Activated T-cell treated with anti-CD3 and anti-CD28 coated beads for 4 hours (primary cell): ENCODE data around the gene CFAP20DC.

Experiments
- DNase-seq: peaks from one replicate; pipeline ENCODE4 v3.0.0-alpha.2; 2020

CFAP20DC gene

DNA sequence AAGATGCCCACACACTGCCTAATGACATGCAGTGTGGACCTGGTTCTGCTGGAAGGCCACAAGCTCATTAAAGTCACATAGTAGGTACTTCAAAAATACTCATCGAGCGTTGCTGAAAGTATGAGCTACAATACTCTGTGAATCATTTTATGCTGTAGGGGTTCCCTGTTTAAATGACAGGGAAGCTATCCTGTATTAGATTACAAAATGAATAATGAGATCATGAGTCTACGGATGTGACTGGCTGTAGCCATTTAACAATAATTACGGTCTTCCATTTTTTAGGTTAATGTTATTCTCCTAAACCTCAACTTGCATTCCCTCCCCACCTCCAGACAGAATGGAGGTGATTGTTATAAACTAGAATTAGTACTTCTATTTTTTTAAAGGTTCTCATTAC lies 255.1 kb downstream of the CFAP20DC start:
- DNase-seq = no peak

- no peak for DNase-seq
Measured at GRCh38 chr3:58793938-58794337, 255.9 kb downstream of the CFAP20DC start.

GRCh38 chr3:58792921-58793451 lies 256.8 kb downstream of the CFAP20DC start:
- DNase-seq = no peak

GRCh38 chr3:58789385-58789784 lies 260.4 kb downstream of the CFAP20DC start:
- DNase-seq = no peak

DNA sequence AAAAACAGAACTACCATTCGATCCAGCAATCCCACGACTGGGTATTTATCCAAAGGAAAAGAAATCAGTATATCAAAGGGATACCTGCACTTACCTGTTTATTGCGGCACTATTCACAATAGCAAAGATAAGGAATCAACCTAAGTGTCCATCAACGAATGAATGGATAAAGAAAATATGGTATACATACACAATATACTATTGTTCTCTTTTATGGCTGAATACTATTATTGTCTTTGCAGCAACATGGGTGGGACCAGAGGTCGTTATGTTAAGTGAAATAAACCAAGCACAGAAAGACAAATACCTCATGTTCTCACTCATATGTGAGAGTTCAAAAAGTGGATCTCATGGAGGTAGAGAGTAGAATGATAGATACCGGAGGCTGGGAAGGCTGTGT lies 264.9 kb downstream of the CFAP20DC start:
- DNase-seq = no peak

GRCh38 chr3:58784425-58784824 lies 265.4 kb downstream of the CFAP20DC start:
- DNase-seq = no peak

- no peak for DNase-seq
Measured at GRCh38 chr3:58783845-58784244, 266.0 kb downstream of the CFAP20DC start.

DNA sequence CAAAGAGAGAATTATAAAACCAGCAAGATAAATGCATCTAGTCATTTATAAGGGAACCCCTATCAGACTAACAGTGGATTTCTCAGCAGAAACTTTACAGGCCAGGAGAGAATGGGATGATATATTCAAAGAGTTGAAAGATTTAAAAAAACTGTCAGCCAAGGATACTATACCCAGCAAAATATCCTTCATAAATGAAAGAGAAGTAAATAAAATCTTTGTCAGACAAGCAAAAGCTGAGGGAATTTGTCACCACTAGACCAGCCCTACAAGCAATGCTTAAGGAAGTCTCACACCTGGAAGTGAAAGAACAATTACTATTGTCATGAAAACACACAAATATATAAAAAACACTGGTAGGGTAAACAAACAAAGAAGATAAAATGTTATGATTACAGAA lies 269.9 kb downstream of the CFAP20DC start:
- no peak for DNase-seq

GRCh38 chr3:58776231-58776630 lies 273.6 kb downstream of the CFAP20DC start:
- no peak for DNase-seq

- DNase-seq = no peak
Measured at GRCh38 chr3:58772462-58772861, 277.4 kb downstream of the CFAP20DC start.

- DNase-seq = no peak
Measured at GRCh38 chr3:58769065-58769464, 280.8 kb downstream of the CFAP20DC start.

DNA sequence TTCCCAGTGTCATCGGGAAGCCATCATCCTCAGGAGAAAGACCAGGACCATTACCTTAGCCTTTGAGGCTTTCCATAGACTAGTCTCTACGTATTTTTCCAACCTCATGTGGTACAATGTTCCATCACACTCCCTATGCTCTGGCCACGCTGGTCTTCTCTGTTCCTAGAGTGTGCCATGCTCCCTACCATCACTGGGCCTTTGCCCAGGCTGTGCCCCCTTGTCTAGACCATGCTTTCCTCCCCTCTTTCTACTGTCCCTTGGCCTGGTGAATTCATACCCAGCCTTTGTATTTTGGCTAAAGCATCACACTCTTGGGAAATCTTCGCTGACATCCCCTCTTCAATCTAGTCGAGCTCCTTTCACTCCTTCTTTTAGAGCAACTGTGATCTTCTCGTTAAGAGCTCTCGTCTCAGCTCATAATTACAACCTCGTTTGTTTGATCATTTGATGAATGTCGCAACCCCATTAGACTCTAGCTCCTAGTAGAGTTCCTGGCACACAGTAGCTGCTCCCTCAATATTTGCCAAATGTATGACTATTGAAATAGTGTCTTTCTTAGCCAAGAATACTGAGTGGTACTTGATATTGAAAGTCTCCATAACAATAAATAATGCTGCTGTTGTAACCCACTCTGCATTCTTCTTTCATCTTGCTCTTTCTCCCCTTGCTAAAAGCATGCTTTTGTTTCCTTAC lies 283.1 kb downstream of the CFAP20DC start:
- DNase-seq = no peak

DNA sequence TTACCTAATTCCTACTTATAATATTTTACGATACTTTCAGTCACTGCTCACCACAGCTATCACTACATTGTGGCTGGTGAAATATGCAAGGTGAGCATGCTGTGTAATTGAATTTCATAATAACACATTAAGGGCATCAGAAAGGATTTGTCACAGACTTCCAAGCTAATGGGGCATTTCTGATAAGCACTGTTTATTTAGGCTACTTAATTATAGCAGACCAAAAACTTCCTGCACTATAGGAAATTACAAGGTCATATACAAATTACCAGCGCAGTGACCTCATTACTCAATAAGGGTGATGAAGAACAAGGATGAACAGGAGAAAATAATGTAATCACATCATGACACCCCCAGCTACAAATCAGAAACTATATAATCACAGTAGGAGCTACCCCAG lies 294.7 kb downstream of the CFAP20DC start:
- DNase-seq = no peak

DNA sequence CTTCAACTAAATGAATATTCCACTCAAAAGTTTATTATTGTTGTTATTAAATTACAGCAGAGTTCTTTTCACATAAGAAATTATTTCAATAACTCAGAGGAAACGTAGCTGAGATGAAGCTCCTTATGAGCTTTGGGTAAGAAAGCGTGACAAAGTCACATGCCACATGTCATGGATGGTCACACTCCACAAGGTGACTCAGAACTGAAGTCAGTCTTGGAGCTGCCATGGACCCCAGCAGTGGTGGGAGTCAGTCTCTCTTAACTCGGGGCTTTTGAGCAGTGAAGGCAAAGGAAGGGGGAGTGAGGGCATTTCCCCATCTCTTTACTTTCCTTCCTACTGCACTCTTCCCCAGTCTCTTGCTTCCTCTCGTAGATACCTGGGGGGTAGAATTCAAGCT lies 295.8 kb downstream of the CFAP20DC start:
- no peak for DNase-seq

GRCh38 chr3:58751882-58752567 lies 297.8 kb downstream of the CFAP20DC start:
- no peak for DNase-seq

GRCh38 chr3:58751235-58751634 lies 298.6 kb downstream of the CFAP20DC start:
- DNase-seq = no peak

- DNase-seq = no peak
Measured at GRCh38 chr3:58749948-58750347, 299.9 kb downstream of the CFAP20DC start.

DNA sequence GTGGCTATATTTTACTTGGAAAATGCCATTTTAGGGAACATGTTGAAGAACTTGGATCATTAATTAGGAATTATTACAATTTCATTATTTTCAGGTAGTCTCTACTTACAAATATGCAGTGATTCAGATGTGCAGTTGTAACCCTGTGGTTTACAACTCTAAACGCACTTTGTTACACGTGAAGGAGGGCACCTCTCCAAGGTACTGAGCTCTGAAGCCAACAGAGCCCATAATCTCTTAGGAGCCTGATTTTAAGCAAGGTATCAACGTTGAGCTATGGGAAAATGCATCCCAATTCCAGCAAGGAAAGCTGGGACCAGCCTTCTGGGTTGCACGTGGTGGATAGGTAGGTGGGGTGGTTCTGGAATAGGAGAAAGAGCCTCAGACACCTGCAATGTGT lies 301.8 kb downstream of the CFAP20DC start:
- DNase-seq = no peak

DNA sequence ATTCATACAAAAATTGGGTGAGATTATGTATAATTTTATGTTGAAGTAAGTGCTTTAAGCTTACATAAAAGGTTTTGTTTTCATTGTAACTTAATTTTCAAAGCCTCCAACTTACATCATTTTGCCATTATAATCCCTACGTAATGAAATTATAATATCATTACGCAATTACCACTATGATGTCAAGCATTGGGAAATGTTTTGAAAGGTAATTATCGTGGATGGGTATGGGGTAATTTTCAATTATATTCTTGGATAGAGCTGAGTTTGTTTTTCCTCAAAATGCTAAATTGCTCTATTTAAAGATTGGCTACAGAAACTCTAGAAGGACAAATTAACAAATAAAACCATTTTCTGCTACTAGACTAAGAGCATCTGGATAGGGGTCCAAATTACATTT lies 303.1 kb downstream of the CFAP20DC start:
- no peak for DNase-seq

DNA sequence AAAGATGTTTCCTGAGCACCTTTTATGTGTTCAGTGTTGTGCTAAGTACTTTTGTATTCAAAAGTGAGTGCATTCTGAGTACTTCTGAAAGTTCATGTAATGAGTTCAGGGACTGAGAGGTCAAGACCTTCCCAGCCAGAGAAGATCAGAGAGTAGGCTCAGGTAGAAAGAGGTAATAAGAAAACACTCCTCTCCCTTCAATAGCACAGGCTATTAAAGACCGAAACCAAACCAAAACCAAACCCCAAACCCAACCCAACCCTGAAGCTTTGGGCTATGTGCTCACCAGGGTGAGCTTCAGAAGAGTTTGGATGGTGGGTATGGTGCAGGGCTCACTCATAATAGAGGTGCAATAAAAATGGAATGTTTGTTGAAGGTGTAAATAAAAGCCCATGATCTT lies 306.5 kb downstream of the CFAP20DC start:
- no peak for DNase-seq

DNA sequence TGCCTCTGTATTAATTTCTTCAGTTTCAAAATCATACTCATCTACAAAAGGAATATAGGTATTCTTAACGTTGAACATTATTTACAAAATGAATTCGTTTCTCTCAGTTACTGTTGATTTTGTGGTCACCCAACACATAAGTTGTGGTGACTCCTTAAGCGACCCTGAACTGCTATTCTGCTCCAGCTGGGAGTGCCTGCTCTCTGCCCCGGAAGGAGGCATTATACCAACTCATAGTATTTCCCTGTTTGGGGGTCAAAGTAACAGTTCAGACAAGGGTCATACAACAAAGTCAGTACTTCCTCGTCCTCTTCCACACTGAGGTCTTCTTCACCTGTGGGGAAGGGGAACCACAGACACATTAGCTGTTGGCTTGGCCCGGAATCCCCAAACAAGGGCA lies 307.6 kb downstream of the CFAP20DC start:
- no peak for DNase-seq

- DNase-seq = no peak
Measured at GRCh38 chr3:58737644-58738043, 312.2 kb downstream of the CFAP20DC start.

DNA sequence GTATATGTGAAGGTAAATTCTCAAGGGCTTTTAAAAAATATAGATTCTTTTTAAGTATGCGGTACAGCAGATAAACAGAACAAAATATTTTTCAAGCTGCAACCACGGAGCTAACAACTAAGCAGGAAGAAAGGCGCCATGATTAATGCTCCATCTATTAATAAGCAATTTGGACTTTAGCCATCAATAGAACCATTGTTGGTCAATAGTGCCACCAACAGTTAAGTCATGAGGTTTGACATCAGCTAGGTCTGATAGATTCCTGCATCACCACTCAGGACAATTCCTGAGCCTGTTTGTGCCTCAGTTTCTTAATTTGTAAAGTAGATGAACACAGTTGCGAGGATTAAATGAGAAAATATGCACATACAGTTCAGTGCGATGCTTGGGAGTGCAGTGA lies 318.2 kb downstream of the CFAP20DC start:
- DNase-seq = no peak

DNA sequence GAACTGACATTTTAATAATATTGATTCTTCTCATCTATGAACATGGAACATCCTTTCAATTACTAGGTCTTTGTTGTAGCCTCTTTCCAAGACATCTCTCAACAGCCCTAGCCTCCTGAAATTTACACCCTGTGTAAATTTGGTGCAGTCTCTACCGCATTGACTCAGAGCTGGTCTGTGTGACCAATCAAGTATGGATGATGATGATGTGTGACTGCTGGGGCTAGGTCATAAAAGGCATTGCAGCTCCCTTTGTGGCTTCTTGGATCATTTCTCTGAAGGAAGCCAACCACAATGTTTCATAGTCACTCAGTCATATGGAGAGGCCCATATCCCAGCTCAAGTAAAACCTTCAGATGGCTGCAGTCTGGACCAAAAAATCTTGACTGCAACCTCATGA lies 321.1 kb downstream of the CFAP20DC start:
- DNase-seq = no peak
